T-helper 9 cell (primary cell): ENCODE results near the gene ACKR2.

Experiments
- DNase-seq: peaks from one replicate; pipeline ENCODE4 v3.0.0-alpha.2; 2020

The ACKR2 gene

DNA sequence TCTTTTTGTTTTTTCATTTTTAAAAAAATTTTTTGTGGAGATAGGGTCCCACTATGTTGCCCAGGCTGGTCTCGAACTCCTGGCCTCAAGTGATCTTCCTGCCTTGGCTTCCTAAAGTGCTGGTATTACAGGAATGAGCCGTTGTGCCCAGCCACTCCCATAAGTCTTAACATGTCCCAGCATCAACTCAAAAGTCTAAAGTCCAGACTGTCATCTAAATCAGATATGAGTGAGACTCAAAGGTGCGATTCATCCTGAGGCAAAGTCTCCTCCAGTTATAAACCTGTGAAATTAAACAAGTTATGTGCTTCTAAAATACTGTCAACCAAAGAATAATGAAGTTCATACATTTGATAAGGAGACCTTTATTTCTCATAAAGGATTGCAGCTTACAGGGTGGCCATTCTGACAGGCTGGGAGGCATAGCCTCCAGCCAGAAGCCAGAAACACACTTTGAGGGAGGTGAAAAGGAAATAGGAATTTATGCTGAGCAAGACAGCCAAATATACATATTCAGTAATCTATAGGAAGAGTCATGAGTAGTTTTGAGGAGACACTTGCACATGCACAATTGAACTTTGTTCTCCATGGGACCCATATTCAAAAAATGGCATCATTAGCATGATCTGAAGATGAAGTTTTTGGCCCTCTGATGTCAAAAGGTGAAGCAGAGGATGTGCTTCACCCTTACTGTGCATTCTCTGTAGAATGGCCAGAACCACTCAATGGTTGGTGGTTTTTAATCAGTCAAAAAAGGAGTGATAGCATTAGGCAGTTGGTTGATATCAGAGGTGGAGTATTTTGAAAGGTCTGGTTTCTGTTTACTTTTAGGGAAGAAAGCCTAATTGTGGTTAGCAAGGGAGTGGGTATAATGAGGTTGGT lies 85.7 kb downstream of the ACKR2 start:
- no peak for DNase-seq

DNA sequence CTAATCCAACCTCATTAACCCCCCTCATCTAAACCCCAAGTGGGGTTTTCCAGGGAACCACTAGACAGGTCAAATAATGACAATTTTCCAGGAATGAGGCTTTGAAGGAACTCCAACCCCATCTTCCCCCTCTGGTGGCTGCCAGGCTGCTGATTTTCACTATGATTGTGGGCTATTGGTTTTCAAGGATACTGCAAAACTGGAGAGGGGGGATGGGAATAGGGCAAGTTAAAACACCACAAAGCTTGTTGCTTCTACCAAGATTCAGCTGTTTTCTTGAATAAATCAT lies 86.3 kb downstream of the ACKR2 start:
- DNase-seq = no peak

DNA sequence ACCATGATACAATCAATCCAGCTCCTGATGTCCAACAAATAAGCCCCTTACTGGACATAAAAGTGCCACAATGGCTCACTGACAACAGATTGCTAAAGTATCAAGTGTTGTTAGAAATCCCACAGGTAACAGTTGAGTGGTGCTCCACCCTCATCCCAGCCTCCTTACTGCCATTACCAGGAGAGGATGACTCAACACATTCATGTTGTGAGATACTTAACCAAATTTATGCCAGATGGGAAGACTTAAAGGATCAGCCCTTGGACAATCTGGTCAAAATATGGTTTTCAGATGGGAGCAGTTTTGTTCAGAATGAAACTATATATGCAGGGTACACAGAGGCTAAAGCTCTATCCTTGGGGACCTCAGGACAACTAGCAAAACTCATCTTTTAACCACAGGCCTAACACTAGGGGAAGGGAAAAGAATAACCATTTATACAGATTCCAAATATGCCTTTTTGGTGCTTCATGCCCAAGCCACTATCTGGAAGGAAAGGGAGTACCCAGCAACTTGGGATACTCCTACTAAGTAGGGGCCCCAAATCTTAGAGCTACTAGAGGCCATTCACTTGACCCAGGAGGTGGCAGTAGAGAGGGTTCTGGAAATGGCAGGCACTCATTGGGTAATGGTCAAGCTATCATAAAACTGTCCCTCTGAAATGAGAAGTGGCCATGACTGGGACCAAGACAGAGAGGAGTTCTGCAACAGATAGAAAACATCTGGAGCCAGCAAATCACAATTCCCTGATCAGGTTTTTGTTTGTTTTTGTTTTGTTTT lies 89.8 kb downstream of the ACKR2 start:
- DNase-seq = no peak

DNA sequence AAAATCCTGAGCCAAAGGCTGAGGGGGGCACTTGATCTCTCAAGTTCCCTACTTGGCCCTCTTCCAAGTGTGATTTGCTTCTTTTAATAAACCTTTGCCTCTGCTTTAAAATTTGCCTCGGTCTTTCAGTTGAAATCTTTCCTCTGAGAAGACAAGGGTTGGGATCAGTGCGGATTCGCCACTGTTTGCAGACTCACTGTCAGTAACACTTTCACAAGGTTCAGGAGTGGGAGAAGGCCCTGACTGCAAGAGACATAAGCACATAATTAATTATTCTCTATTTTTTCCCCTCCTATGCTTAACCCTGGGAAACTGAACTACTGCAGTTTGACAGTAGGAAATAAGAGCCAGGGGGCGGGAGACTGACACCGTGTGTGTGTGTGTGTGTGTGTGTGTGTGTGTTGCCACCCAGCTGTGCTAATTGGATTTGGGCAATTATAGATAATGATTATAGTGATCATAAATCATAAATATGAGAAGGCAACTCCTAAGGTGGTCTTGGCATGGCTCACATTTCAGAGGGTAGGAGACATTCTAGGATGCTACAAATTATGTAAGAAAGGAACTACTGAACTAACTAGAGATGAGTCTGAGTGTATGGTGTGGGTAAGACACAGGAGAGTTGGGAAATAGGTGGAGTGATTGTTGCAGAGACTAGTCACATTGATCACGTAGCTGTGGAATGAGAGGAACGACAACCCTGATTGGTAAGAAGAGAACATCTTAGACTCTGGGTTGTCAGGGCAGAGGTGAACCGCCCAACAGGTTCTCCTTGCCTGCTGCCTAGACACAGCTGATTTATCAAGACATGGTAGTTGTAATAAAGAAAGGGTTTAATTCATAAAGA lies 91.2 kb downstream of the ACKR2 start:
- DNase-seq = no peak

DNA sequence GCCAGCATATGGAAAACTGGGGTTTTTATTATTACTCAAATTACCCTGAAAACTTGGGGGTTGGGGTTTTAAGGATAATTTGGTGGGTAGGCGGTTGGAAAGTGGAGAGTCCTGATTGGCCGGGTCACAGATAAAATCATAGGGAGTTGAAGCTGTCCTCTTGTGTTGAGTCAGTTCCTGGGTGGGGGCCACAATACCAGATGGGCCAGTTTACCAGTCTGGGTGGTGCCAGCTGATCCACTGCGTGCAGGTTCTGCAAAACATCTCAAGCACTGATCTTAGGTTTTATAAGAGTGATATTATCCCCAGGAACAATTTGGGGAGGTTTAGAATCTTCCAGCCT lies 91.8 kb downstream of the ACKR2 start:
- no peak for DNase-seq

DNA sequence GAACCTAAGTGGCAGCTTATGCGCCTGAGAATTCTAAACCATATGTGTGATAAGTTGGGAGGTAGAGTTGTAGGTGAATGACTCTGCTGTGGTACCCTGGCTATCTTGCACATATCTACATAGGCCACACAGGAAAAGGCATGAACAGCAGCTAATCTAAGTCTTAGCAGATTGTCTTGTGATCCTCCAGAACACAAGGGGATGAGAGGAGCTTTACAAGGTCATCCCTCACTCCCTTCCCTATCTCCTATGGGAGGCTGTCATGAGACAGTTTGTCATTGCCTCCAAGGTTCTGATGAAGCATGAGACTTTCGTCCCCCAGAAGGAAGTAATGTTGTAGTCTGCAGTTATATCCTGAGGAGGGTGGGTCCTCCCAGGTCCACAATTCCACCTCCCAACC lies 93.0 kb downstream of the ACKR2 start:
- no peak for DNase-seq

DNA sequence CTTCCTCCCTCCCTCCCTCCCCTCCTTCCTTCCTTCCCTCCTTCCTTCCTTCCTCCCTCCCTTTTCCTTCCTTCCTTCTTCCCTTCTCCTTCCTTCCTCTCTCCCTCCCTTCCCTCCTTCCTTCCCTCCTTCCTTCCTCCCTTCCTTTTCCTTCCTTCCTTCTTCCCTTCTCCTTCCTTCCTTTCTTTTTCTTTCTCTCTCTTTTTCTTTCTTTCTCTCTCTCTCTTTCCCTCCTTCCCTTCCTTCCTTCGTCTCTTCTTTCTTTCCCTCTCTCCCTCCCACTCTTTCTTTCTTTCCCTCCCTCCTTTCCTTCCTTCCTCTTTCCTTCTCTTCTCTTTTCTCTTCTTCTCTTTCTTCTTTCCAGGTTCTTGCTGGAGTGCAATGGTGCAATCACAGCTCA lies 94.8 kb downstream of the ACKR2 start:
- DNase-seq = no peak

DNA sequence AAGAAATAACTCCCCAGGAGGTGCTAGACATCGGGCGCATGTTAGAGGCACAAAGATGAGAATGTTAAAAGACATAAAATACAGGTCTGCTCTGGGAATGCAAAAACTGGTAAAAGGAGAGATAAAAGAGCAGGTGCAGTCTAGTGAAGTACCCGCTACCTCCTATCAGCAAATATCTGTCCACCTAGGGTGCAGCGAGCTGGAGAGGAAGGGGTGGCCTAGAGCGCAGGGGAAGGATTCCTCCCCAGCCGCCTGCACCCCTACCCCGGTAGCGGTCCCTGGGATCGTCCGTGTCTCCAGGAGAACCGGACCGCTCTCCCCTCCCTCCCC lies 96.5 kb downstream of the ACKR2 start:
- no peak for DNase-seq

DNA sequence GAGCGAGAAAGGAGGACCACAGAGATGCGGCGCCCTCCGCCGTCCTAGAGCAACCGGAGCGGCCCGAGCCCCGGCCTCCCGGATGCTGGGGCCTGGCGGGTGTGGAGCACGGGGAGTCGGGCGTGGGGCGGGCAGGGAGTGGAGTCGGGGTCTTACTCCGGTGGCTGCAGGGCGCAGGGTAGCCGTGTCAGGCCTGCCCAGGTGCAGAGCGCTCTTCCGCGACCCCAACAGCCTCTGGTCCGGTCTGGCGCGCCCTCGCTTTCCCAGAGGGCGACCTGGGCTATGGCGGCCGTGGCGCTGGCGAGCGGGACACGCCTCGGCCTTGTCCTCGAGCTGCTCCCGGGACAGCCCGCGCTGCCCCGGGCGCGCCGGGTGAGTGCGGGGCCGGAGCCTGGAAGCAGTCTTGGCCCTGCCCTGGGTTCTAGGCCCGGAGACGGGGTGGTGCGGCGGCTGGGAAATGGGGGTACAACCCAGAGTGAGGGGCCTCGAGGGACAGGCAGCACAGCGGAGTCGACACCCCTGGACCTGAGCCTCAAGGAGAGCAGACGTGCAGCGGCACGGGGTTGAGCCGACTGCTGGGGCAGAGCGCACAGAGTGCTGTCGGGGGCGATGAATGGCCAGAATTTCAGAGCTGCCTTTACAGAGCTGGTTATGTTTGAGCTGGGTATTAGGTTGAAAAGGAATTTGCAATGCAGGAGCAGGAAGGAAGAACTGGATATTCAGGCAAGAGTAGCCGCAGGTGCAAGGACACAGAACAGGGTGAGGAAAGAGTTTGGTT lies 97.0 kb downstream of the ACKR2 start, which contains the start of gene ZNF662:
ZNF662 (plus strand) TSS at position 73 of the 778 bp plus-strand sequence. CDS start 1,973 bp downstream, outside the sequence.
- DNase-seq = no peak

DNA sequence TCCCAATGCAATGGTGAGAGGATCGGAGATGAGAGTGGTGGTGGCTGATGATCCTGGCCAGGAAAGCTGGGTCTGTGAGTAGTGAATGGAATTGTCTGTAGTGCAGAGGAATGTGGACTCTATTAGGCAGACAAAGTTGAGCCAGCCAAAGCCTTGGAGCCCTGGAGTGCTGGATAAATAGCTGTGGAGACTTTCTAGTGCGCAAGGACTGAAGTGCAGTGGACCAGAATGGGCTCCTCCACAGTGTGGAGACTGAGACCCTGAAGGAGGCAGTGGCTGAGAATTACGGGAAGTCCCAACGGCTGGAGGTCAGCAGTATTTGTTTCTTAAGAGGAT lies 97.6 kb downstream of the ACKR2 start:
- DNase-seq = no peak

DNA sequence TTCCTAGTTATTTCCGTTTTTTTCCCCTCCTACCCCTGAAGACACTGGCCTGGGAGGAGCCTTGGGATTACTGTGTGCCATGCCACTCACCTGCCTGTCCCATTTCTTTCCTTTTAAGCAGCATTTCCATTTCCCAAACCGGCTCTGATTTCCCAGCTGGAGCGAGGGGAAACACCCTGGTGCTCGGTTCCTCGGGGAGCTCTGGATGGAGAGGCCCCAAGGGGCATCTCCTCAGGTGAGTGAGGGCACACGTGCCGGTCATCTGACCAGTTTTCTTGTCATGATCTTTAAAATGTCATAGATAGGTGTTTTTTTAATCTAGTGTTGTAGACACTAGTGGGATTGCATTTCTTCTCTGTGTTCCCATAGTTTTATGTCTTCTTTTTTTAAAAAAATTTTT lies 99.4 kb downstream of the ACKR2 start:
- no peak for DNase-seq

DNA sequence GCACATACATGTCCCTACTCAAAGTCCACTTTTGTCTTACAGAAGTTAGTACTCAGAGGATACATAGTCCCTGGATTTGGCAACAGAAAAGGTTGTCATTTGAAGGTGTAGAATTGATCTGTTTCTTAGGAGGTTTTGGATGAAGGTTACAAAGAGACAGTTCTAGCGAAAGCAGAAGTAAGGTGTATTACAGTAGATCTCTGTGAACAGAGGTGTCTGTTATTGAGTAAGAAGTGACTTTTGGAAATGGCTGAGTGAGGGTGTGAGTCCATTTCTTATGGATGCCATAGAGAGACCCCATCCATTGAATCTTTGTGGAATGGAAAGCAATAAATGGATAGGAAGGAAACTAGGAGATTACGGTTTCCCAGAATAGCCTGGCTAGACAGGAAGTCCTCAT lies 102.3 kb downstream of the ACKR2 start:
- DNase-seq = no peak

DNA sequence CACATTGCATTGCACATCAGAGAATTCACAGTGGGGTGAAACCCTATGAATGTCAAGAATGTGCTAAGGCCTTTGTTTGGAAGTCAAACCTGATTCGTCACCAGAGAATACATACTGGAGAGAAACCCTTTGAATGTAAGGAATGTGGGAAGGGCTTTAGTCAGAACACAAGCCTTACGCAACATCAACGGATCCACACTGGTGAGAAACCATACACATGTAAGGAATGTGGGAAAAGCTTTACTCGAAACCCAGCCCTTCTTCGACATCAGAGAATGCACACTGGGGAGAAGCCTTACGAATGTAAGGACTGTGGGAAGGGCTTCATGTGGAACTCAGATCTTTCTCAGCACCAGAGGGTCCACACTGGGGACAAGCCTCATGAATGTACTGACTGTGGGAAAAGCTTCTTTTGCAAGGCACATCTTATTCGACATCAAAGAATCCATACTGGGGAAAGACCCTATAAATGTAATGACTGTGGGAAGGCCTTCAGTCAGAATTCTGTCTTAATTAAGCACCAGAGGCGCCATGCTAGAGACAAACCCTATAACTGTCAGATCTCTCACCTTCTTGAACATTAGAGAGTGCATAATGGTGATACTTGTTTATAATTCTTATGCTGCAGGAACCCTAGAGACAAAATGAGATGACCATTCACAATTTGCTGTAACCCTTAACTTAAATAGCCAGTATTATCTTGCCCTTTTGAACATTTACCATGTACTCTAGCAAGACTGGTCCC lies 105.7 kb downstream of the ACKR2 start:
- no peak for DNase-seq
